K562 (cell line): ENCODE measurements around the gene ZSWIM4. TPM values are rescaled to one million over a fixed set of nuclear protein-coding genes. Genes with fewer than 3 reads are reported as not detected.
A peak's percentile ranks its signal among the peaks of the same experiment; 100 is the strongest.

Experiments
- ATAC-seq: fragments of 200-7000 bp; cut with Tn5 transposase; 3 replicates; pipeline ENCODE4 v1.9.1; 2020; ENCODE audit warnings: moderate library complexity
- BruUV-seq: library from RNA; stranded (reverse); fragments of 400-500 nt; replicated peaks from 2 replicates; lab custom pipeline; 2021; lab: Mats Ljungman, UMichigan
- CTCF ChIA-PET: fragments of 300-600 bp; formaldehyde crosslinking; extraction: SDS; loops from one replicate; lab custom pipeline; 2021; ENCODE audit warnings: low intra/inter-chr PET ratio; lab: Yijun Ruan, JAX
- POLR2A ChIA-PET: fragments of 300-600, 350-650 bp; sonication (Branson Sonifier 250); formaldehyde crosslinking; extraction: SDS; loops from one replicate; lab custom pipeline; 2021; ENCODE audit warnings: antibody characterized with exemption, inconsistent platforms; lab: Yijun Ruan, JAX
- DNase-seq, 4 experiments: peaks; one replicate each; pipeline versions ENCODE4 v3.0.0 to v3.0.0-alpha.2; 2011 to 2018; ENCODE audit warnings: low spot score in 3 of 4, mixed read lengths in 3 of 4; ENCODE audit errors: extremely low read depth in 1 of 4
- FAIRE-seq: peaks from 2 replicates; lab custom pipeline; 2011; peaks lifted over from hg19 to GRCh38; lab: Jason Lieb, UNC
- H2AFZ ChIP-seq: 2 replicates; pipeline ENCODE4 v1.6.0; 2011; ENCODE audit warnings: low read depth, low read length, control low read depth, inconsistent platforms
- H3K27ac ChIP-seq: fragments of 200-600 bp; 3 replicates; pipeline ENCODE4 v1.8.0; 2011; ENCODE audit warnings: low read depth, mild to moderate bottlenecking, control low read depth, inconsistent platforms, low read length, moderate library complexity, mixed read lengths; ENCODE audit errors: extremely low read depth
- H3K27me3 ChIP-seq, 2 experiments: fragments of 300-600 bp in 1 of 2; 2 replicates in 1 of 2; 3 replicates in 1 of 2; pipeline versions ENCODE4 v1.6.0 to v1.8.0; 2011; ENCODE audit warnings: inconsistent platforms in 2 of 2, low read length in 2 of 2, mild to moderate bottlenecking in 1 of 2, mixed read lengths in 1 of 2, moderate library complexity in 1 of 2; ENCODE audit not compliant: control insufficient read depth in 2 of 2, insufficient read depth in 2 of 2
- H3K36me3 ChIP-seq: fragments of 300-600 bp; 3 replicates; pipeline ENCODE4 v1.8.0; 2011; ENCODE audit warnings: mild to moderate bottlenecking, low read length, inconsistent platforms; ENCODE audit not compliant: control insufficient read depth, insufficient read depth
- H3K4me1 ChIP-seq, 2 experiments: fragments of 200-600 bp in 1 of 2; replicated peaks in 1 of 2; 2 replicates in 1 of 2; 3 replicates in 1 of 2; pipeline versions ENCODE4 v1.5.1 to v1.8.0; 2011; ENCODE audit warnings: inconsistent platforms in 2 of 2, low read length in 2 of 2, mild to moderate bottlenecking in 1 of 2, mixed read lengths in 1 of 2, moderate library complexity in 1 of 2; ENCODE audit not compliant: control insufficient read depth in 2 of 2, insufficient read depth in 2 of 2
- H3K4me2 ChIP-seq: 2 replicates; pipeline ENCODE4 v1.6.1; 2011; ENCODE audit warnings: low read length, control low read depth, inconsistent platforms, mixed read lengths; ENCODE audit not compliant: insufficient read depth
- H3K4me3 ChIP-seq: fragments of 200-600 bp; sonication (generic), shearing (Covaris generic); 2 replicates; pipeline ENCODE4 v1.5.1; 2016; ENCODE audit warnings: control low read depth, inconsistent platforms
- H3K79me2 ChIP-seq: fragments of 200-600 bp; 3 replicates; pipeline ENCODE4 v1.8.0; 2011; ENCODE audit warnings: low read length, inconsistent platforms; ENCODE audit not compliant: control insufficient read depth, insufficient read depth
- H3K9ac ChIP-seq, 2 experiments: 2 replicates each; pipeline versions ENCODE4 v1.6.0 to v1.6.1; 2011; ENCODE audit warnings: low read depth in 2 of 2, low read length in 2 of 2, control low read depth in 1 of 2, inconsistent platforms in 1 of 2, mild to moderate bottlenecking in 1 of 2, mixed read lengths in 1 of 2; ENCODE audit not compliant: insufficient read depth in 1 of 2
- H3K9me1 ChIP-seq: one replicate; pipeline ENCODE4 v1.6.0; 2011; ENCODE audit warnings: inconsistent platforms, mild to moderate bottlenecking, low read length, moderate library complexity; ENCODE audit not compliant: control insufficient read depth, insufficient read depth
- H3K9me3 ChIP-seq: replicated peaks from 2 replicates; pipeline ENCODE4 v1.5.1; 2011; ENCODE audit warnings: low read depth, low read length, inconsistent platforms; ENCODE audit not compliant: control insufficient read depth, insufficient read depth
- H4K20me1 ChIP-seq: replicated peaks from 2 replicates; pipeline ENCODE4 v1.6.1; 2011; ENCODE audit warnings: low read length, inconsistent platforms, mixed read lengths; ENCODE audit not compliant: control insufficient read depth, insufficient read depth
- NR3C1 ChIP-seq: sonication (generic); formaldehyde crosslinking; IDR thresholded peaks from 2 replicates; pipeline ENCODE4 v1.8.1; 2022; ENCODE audit warnings: missing genetic modification reagents
- RB1 ChIP-seq: fragments of 450-650 bp; IDR thresholded peaks from 2 replicates; pipeline ENCODE4 v1.6.1; 2017; ENCODE audit warnings: low read depth, mild to moderate bottlenecking
- SMARCE1 ChIP-seq: fragments of 450-650 bp; IDR thresholded peaks from 2 replicates; pipeline ENCODE4 v1.7.1; 2016; ENCODE audit warnings: mild to moderate bottlenecking
- YY1 ChIP-seq, 3 experiments: IDR thresholded peaks; 2 replicates each; pipeline ENCODE4 v1.6.1; 2011; ENCODE audit warnings: low read length in 2 of 3, mild to moderate bottlenecking in 2 of 3, moderate library complexity in 2 of 3, borderline replicate concordance in 1 of 3, control low read depth in 1 of 3, low read depth in 1 of 3; ENCODE audit not compliant: insufficient read depth in 3 of 3, insufficient replicate concordance in 2 of 3, control insufficient read depth in 1 of 3, insufficient read length in 1 of 3; ENCODE audit errors: extremely low read depth in 1 of 3
- WGBS: fragments of 100-300 bp; shearing (Covaris generic); methylation state at CpG from one replicate; pipeline ENCODE4 v1.1.6; 2016; ENCODE audit warnings: low coverage, mixed read lengths; ENCODE audit not compliant: insufficient coverage; ENCODE audit errors: missing lambda C conversion rate; 5-methylcytosine and 5-hydroxymethylcytosine counted together
- in situ Hi-C: fragments of 300-500 bp; cut with MboI; formaldehyde crosslinking; loops from 4 replicates; pipeline ENCODE4 v1.15.0; 2018; ENCODE audit warnings: inconsistent platforms, mixed read lengths
- intact Hi-C: fragments of 100-400 bp; cut with micrococcal nuclease; formaldehyde crosslinking; loops from 2 replicates; pipeline ENCODE4 v1.14.2; 2022
- polyA plus RNA-seq, 8 experiments: library from polyadenylated mRNA; depleted of rRNA in 4 of 8; stranded (reverse) in 5 of 8; unstranded in 3 of 8; fragments of >200 nt; fragmentation: Nextera tagmentation in 2 of 8; fragmentation: Illumina TruSeq in 1 of 8; extraction: Ambion mirVana in 2 of 8; extraction: Trizol in 1 of 8; gene quantifications; 2 replicates each; pipeline versions ENCODE4 v1.2.1 to v1.2.3, GENCODE V29; 2011 to 2014; ENCODE audit warnings: inconsistent platforms in 1 of 8, missing spikeins in 1 of 8
- total RNA-seq, 7 experiments: library from RNA; depleted of rRNA in 6 of 7; stranded (reverse); fragments of >200 nt in 6 of 7; fragmentation: Illumina TruSeq in 2 of 7; extraction: Trizol in 2 of 7; gene quantifications; 2 replicates each; pipeline versions ENCODE4 v1.2.1 to v1.2.3, GENCODE V29; 2011 to 2021; ENCODE audit warnings: low replicate concordance in 1 of 7
- TF ChIP-seq, protein P1 (sequence below): fragments of 250-450 bp; sonication (Bioruptor Pico); IDR thresholded peaks from 2 replicates; pipeline ENCODE4 v1.4.0; 2020
- TF ChIP-seq, protein P2 (sequence below): fragments of 150-350 bp; conservative IDR thresholded peaks from 2 replicates; pipeline ENCODE4 v1.6.1; 2014; ENCODE audit warnings: low read length
- TF ChIP-seq, protein P3 (sequence below): IDR thresholded peaks from 3 replicates; pipeline ENCODE4 v1.6.1; 2011; ENCODE audit warnings: borderline replicate concordance, mild to moderate bottlenecking; ENCODE audit not compliant: insufficient read length, insufficient read depth

ZSWIM4 gene
- total and polyA plus RNA-seq, 9 of the 15 experiments (the other 6 are each of a cell fraction or from before 2014, with no cell fraction given), result 0.25 to 3.7 (median 0.79) TPM; not detected in 2

DNA sequence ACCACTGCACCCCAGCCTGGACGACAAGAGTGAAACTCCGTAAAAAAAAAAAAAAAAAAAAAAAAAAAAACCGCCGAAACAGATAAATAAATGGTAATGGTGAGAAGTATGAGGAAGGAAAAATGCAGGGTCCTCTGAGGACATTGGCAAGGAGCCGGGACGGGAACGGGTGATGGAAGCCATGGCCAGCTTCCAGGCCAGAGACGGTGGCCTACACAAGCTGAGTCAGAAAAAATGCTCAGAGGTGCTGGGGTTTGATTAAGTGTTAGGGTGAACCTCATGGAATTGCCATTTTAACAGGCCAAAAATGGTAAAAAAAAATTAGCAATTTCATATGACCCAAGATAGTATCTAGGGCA, 866 bp upstream of the ZSWIM4 start (continued):
- 0 out of 2 replicates have a peak, but pooled peaks have one; percentile 19 for TF ChIP-seq SMARCE1
- TF ChIP-seq YY1 (IDR thresholded peaks at IDR 0.05; ENCODE audit: borderline replicate concordance in 1 of 3, control insufficient read depth in 1 of 3, extremely low read depth in 1 of 3, insufficient read depth in 3 of 3, insufficient read length in 1 of 3, insufficient replicate concordance in 2 of 3, low read depth in 1 of 3, low read length in 2 of 3), result peak in 1 of 3 experiments; percentile 16

DNA sequence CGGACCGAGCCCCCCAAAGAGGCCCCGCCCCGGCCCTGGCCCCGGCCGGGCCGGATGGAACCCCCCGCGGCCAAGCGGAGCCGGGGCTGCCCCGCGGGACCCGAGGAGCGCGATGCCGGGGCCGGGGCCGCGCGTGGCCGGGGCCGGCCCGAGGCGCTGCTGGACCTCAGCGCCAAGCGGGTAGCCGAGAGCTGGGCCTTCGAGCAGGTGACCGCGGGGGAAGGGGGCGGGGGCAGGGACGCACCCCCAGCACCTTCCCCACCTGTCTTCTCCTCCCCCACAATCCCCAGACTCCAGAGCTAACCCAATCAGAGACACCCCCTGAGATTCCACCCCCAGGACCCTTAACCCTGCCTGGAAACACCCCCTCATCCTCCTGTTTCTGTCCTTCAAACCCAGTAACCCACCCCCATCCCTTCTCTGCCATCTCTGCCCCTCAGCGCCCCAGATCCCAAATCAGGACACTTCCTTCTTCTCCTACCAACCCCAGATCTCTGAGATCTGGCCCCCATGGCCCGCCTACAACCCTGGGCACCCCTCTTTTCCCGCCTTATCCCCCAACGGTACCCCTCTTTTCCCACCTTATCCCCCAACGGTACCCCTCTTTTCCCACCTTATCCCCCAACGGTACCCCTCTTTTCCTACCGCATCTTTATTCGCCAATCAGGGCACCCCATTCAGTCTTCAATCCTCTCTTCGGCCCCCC, 505 bp downstream of the ZSWIM4 start:
- Histone ChIP-seq H3K4me3 (peak overlapping the region; percentile 61), H3K36me3 (no peaks in the 10 kb centered on the region), H3K9me1 (no peaks in the 10 kb centered on the region), H3K79me2 (no peaks in the 10 kb centered on the region), H2AFZ (peak overlapping the region; percentile 72), H3K4me2 (peak overlapping the region; percentile 77), H3K27ac (peak overlapping the region; percentile 70; the same call in 2 of the 3 replicates), H3K9me3 (no peaks in the 10 kb centered on the region), H3K9ac (peak overlapping the region; percentile 44 to 89), H3K4me1 (peaks cover 9 to 37% of the 10 kb centered on the region in 2 experiments; a peak in 4 of 5 replicates), H4K20me1 (no peaks in the 10 kb centered on the region), H3K27me3 (no peaks in the 10 kb centered on the region)
- FAIRE-seq (no peak), ATAC-seq (peak; percentile 37), DNase-seq (peak in 3 of 4 experiments; percentile 33 to 73 (median 69))
- CTCF ChIA-PET, result no interaction called here
- no TSS peak for BruUV-seq
- in situ Hi-C loops, result no loop called here
- POLR2A ChIA-PET, result interaction anchor here (0.9 to 1.5 kb wide), 5 partner anchors 16 to 66 kb away, joined by 3 to 5 read pairs (median 3); no protein-coding TSS in a partner anchor
- intact Hi-C loops, result no loop called here
- WGBS, result 14% methylated on average over 21 of the region's 42 CpGs
- TF ChIP-seq RB1, result peak; percentile 73; the same call in 1 of the 2 replicates
- TF ChIP-seq, protein P1, sequence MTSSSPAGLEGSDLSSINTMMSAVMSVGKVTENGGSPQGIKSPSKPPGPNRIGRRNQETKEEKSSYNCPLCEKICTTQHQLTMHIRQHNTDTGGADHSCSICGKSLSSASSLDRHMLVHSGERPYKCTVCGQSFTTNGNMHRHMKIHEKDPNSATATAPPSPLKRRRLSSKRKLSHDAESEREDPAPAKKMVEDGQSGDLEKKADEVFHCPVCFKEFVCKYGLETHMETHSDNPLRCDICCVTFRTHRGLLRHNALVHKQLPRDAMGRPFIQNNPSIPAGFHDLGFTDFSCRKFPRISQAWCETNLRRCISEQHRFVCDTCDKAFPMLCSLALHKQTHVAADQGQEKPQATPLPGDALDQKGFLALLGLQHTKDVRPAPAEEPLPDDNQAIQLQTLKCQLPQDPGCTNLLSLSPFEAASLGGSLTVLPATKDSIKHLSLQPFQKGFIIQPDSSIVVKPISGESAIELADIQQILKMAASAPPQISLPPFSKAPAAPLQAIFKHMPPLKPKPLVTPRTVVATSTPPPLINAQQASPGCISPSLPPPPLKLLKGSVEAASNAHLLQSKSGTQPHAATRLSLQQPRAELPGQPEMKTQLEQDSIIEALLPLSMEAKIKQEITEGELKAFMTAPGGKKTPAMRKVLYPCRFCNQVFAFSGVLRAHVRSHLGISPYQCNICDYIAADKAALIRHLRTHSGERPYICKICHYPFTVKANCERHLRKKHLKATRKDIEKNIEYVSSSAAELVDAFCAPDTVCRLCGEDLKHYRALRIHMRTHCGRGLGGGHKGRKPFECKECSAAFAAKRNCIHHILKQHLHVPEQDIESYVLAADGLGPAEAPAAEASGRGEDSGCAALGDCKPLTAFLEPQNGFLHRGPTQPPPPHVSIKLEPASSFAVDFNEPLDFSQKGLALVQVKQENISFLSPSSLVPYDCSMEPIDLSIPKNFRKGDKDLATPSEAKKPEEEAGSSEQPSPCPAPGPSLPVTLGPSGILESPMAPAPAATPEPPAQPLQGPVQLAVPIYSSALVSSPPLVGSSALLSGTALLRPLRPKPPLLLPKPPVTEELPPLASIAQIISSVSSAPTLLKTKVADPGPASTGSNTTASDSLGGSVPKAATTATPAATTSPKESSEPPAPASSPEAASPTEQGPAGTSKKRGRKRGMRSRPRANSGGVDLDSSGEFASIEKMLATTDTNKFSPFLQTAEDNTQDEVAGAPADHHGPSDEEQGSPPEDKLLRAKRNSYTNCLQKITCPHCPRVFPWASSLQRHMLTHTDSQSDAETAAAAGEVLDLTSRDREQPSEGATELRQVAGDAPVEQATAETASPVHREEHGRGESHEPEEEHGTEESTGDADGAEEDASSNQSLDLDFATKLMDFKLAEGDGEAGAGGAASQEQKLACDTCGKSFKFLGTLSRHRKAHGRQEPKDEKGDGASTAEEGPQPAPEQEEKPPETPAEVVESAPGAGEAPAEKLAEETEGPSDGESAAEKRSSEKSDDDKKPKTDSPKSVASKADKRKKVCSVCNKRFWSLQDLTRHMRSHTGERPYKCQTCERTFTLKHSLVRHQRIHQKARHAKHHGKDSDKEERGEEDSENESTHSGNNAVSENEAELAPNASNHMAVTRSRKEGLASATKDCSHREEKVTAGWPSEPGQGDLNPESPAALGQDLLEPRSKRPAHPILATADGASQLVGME (CRISPR knock-in tag), result no peak
- TF ChIP-seq, protein P2, sequence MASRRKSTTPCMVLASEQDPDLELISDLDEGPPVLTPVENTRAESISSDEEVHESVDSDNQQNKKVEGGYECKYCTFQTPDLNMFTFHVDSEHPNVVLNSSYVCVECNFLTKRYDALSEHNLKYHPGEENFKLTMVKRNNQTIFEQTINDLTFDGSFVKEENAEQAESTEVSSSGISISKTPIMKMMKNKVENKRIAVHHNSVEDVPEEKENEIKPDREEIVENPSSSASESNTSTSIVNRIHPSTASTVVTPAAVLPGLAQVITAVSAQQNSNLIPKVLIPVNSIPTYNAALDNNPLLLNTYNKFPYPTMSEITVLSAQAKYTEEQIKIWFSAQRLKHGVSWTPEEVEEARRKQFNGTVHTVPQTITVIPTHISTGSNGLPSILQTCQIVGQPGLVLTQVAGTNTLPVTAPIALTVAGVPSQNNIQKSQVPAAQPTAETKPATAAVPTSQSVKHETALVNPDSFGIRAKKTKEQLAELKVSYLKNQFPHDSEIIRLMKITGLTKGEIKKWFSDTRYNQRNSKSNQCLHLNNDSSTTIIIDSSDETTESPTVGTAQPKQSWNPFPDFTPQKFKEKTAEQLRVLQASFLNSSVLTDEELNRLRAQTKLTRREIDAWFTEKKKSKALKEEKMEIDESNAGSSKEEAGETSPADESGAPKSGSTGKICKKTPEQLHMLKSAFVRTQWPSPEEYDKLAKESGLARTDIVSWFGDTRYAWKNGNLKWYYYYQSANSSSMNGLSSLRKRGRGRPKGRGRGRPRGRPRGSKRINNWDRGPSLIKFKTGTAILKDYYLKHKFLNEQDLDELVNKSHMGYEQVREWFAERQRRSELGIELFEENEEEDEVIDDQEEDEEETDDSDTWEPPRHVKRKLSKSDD, result no peak
- TF ChIP-seq, protein P3, sequence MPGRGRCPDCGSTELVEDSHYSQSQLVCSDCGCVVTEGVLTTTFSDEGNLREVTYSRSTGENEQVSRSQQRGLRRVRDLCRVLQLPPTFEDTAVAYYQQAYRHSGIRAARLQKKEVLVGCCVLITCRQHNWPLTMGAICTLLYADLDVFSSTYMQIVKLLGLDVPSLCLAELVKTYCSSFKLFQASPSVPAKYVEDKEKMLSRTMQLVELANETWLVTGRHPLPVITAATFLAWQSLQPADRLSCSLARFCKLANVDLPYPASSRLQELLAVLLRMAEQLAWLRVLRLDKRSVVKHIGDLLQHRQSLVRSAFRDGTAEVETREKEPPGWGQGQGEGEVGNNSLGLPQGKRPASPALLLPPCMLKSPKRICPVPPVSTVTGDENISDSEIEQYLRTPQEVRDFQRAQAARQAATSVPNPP, result no peak
- no peak for TF ChIP-seq NR3C1 (CRISPR knock-in tag)
